Gastrocnemius medialis (tissue), 4 donors: ENCODE measurements around the gene ECPAS. TPM values are rescaled to one million over a fixed set of nuclear protein-coding genes. Genes with fewer than 3 reads are reported as not detected.
"Not testable (repeated sequence)": the region's sequence is repeated elsewhere in the genome, so short reads cannot be mapped to it uniquely, and the experiment has no call there.

Experiments
- ATAC-seq, 2 donors: fragments of 150-250 bp; one replicate each; pipeline ENCODE4 v1.9.1; 2016
- DNase-seq, 2 donors: peaks; one replicate each; pipeline ENCODE4 v3.0.0-alpha.2; 2019
- H3K27ac ChIP-seq, 4 donors: fragments of 200-600 bp; sonication (generic); 1 replicate in 1 of 4; 2 replicates in 3 of 4; pipeline ENCODE4 v1.5.1; 2016 to 2018; ENCODE audit warnings: mild to moderate bottlenecking in 2 of 4, moderate library complexity in 1 of 4
- H3K27me3 ChIP-seq, 3 donors: fragments of 200-600 bp; sonication (generic) in 2 of 3; 1 replicate in 1 of 3; 2 replicates in 2 of 3; pipeline versions ENCODE4 v1.5.1 to v1.6.0; 2016 to 2019; ENCODE audit warnings: mild to moderate bottlenecking in 1 of 3, moderate library complexity in 1 of 3
- H3K36me3 ChIP-seq, 2 donors: fragments of 200-600 bp; sonication (generic) in 1 of 2; one replicate each; pipeline ENCODE4 v1.5.1; 2017 to 2018
- H3K4me1 ChIP-seq, 2 donors: fragments of 200-600 bp; sonication (generic) in 1 of 2; one replicate each; pipeline ENCODE4 v1.5.1; 2016 to 2017; ENCODE audit warnings: mild to moderate bottlenecking in 2 of 2
- H3K4me3 ChIP-seq, 4 donors: fragments of 200-600 bp; sonication (generic) in 3 of 4; 1 replicate in 1 of 4; 2 replicates in 3 of 4; pipeline ENCODE4 v1.5.1; 2016 to 2019; ENCODE audit warnings: mild to moderate bottlenecking in 2 of 4
- H3K9me3 ChIP-seq, 3 donors: fragments of 200-600 bp; sonication (generic) in 2 of 3; 1 replicate in 1 of 3; 2 replicates in 2 of 3; pipeline ENCODE4 v1.5.1; 2016 to 2019
- POLR2A ChIP-seq, 2 donors: fragments of 450-650 bp; IDR thresholded peaks; one replicate each; pipeline ENCODE4 v1.6.1; 2017; ENCODE audit warnings: antibody characterized with exemption in 2 of 2, mild to moderate bottlenecking in 2 of 2, moderate library complexity in 2 of 2
- in situ Hi-C, 4 donors: fragments of 200-750 bp; cut with MboI; loops; one replicate each; pipeline versions ENCODE4 v1.15.0 to v1.8.0; 2017; ENCODE audit warnings: low sequenced_read_pairs in 4 of 4
- intact Hi-C: fragments of 100-400 bp; cut with DNase I; formaldehyde crosslinking; loops from one replicate; pipeline ENCODE4 v1.15.1; 2023; ENCODE audit warnings: low total_unique reads
- total RNA-seq, 4 donors: library from RNA; depleted of rRNA; stranded (reverse); fragments of >200 nt; gene quantifications; one replicate each; pipeline versions ENCODE4 v1.1.0 to v1.2.3, GENCODE V29; 2016
- TF ChIP-seq, protein P1 (sequence below), 5 experiments: fragments of 450-650 bp in 3 of 5; fragments of 200-600 bp in 2 of 5; sonication (generic) in 2 of 5; IDR thresholded peaks in 4 of 5; conservative IDR thresholded peaks in 1 of 5; 1 replicate in 4 of 5; 2 replicates in 1 of 5; pipeline ENCODE4 v1.5.1; 2016 to 2019; ENCODE audit warnings: antibody characterized with exemption in 5 of 5, mild to moderate bottlenecking in 3 of 5, moderate library complexity in 3 of 5

The ECPAS gene
- total RNA-seq, 4 donors from 2014 or later, result 320 to 509 (median 424) TPM

DNA sequence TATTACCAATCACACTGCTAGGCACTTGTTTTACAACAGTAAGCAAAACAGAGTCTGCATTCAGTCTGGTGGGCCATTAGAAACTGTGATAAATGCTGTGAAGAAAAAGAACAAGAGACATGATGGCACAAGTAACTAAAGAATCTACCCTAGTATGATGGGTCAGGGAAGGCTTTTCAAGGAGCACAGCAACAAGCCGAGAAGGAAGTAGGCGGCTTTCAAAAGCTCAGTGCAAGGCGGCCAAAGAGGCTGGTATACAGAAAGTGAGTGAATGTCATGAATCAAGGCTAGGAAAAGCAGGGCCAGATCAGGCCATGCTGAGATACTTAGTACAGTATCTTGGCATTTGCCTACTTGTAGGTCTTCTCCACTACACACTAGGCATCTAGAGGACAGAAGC, 76.4 kb downstream of the ECPAS start:
- TF ChIP-seq POLR2A (IDR thresholded peaks at IDR 0.05), result no peak
- TF ChIP-seq, protein P1, sequence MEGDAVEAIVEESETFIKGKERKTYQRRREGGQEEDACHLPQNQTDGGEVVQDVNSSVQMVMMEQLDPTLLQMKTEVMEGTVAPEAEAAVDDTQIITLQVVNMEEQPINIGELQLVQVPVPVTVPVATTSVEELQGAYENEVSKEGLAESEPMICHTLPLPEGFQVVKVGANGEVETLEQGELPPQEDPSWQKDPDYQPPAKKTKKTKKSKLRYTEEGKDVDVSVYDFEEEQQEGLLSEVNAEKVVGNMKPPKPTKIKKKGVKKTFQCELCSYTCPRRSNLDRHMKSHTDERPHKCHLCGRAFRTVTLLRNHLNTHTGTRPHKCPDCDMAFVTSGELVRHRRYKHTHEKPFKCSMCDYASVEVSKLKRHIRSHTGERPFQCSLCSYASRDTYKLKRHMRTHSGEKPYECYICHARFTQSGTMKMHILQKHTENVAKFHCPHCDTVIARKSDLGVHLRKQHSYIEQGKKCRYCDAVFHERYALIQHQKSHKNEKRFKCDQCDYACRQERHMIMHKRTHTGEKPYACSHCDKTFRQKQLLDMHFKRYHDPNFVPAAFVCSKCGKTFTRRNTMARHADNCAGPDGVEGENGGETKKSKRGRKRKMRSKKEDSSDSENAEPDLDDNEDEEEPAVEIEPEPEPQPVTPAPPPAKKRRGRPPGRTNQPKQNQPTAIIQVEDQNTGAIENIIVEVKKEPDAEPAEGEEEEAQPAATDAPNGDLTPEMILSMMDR (IDR thresholded peaks at IDR 0.05 in 4 of 5, conservative IDR thresholded peaks at IDR 0.05 in 1 of 5), result no peak
- no peaks in the 10 kb centered on the region for H3K27me3 ChIP-seq
- peaks cover 2 to 87% of the 10 kb centered on the region in 2 donors for H3K36me3 ChIP-seq
- no peak overlapping the region for H3K27ac ChIP-seq
- DNase-seq (no peak), ATAC-seq (no peak)
- no peak overlapping the region for H3K4me3 ChIP-seq
- intact Hi-C loops (no loop called here), in situ Hi-C loops (no loop called here)
- no peaks in the 10 kb centered on the region for H3K4me1 ChIP-seq
- no peaks in the 10 kb centered on the region for H3K9me3 ChIP-seq

DNA sequence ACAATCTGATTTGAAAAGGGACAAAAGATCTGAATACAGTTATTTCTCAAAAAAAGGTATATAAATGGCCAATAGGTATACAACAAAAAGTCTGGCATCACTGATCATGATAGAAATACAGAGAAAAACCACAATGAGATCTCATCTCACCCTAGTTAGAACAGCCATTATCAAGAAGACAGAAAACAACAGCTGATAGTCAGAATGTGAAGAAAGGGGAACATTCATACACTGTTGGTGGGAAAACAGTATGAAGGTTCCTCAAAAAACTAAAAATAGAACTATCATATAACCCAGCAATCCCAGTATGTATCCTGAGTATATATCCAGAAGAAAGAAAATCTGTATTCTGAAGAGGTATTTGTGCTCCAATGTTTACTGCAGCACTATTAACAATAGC, 78.5 kb downstream of the ECPAS start:
- no peak for ATAC-seq
- Histone ChIP-seq H3K36me3 (peaks cover 2 to 87% of the 10 kb centered on the region in 2 donors), H3K9me3 (no peaks in the 10 kb centered on the region), H3K4me3 (no peak overlapping the region), H3K27ac (no peak overlapping the region), H3K27me3 (no peaks in the 10 kb centered on the region), H3K4me1 (no peaks in the 10 kb centered on the region)
- no peak for TF ChIP-seq POLR2A (IDR thresholded peaks at IDR 0.05)
- TF ChIP-seq, protein P1 (IDR thresholded peaks at IDR 0.05 in 4 of 5, conservative IDR thresholded peaks at IDR 0.05 in 1 of 5), result no peak
- intact Hi-C loops (no loop called here), in situ Hi-C loops (no loop called here)
- no peak for DNase-seq

DNA sequence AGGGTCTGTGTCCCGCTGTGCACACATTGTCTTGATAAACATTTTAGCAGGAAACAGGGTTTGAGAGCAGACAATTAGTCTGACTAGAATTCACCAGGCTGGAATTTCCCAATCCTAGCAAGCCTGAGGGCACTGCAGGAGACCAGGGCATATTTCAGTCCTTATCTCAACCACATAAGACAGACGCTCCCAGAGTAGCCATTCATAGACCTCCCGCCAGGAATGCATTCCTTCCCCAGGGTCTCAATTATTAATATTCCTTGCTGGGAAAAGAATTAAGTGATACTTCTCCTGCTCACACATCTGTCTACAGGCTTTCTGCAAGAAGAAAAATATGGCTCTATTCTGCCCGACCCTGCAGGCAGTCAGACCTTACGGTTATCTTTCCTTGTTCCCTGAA, 82.7 kb downstream of the ECPAS start:
- H3K4me1 ChIP-seq, ATAC-seq, DNase-seq, H3K4me3 ChIP-seq, in situ Hi-C loops, H3K9me3 ChIP-seq, H3K27ac ChIP-seq, intact Hi-C loops, H3K27me3 ChIP-seq: not testable (repeated sequence)
- H3K36me3 ChIP-seq, result peaks cover 2 to 83% of the 10 kb centered on the region in 2 donors

DNA sequence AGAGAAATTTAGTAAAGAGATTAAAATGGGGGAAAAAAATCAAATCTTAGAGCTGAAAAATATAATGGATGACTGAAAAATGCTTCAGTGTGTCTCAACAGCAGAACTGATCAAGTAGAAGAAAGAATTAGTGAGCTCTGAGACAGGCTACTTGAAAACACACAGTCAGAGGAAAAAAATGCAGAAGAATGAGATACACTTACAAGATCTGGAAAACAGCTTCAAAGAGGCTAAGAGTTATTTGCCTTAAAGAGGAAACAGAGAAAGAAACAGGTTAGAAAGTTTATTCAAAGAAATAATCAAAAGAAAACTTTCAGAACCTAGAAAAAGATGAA, 83.7 kb downstream of the ECPAS start:
- no peaks in the 10 kb centered on the region for H3K27me3 ChIP-seq
- DNase-seq (no peak), ATAC-seq (no peak)
- intact Hi-C loops (no loop called here), in situ Hi-C loops (no loop called here)
- H3K4me1 ChIP-seq, result no peaks in the 10 kb centered on the region
- H3K36me3 ChIP-seq, result peaks cover 2 to 83% of the 10 kb centered on the region in 2 donors
- H3K4me3 ChIP-seq, result no peak overlapping the region
- H3K9me3 ChIP-seq, result no peaks in the 10 kb centered on the region
- no peak overlapping the region for H3K27ac ChIP-seq
- TF ChIP-seq, protein P1 (IDR thresholded peaks at IDR 0.05 in 4 of 5, conservative IDR thresholded peaks at IDR 0.05 in 1 of 5), result no peak
- no peak for TF ChIP-seq POLR2A (IDR thresholded peaks at IDR 0.05)

DNA sequence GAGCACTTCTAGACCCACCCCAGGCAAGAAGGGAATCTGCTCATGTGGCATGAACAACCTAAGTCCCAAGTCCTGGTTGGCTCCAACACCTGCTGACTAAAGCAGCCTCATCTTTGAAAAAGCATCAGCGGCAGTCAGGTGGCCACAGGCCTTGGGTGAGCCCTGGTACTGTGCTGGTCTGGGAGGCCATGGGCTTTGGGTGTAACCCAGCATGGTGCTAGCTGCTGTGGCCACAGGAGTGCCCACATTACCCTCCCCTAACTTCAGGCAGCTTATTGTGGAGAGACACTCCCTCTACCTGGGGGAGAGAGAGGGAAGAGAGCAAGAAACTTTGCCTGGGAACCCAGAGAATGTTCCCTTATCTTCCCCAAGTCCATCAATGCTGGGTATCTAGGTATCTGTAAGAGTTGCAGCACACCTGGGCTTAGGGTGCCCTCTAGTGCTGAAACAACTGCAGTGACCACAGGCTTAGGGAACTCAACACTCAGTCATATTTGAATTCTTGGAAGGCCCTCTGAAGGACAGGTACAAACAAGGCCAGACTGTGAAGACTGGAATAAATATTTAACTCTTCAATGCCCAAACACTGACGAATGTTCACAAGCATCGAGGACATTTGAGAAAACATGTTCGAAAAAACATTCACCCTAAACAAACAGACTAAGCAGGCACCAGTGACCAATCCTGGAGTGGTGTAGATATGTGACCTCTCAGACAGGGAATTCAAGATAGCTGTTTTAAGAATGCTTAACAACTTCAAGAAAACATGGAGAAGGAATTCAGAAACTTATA, 84.2 kb downstream of the ECPAS start:
- peak; percentile 41 to 56 for ATAC-seq
- peaks cover 2 to 84% of the 10 kb centered on the region in 2 donors for H3K36me3 ChIP-seq

More for the DNA sequence above, 84.2 kb downstream of the ECPAS start:
- DNase-seq, result no peak
- TF ChIP-seq, protein P1 (IDR thresholded peaks at IDR 0.05 in 4 of 5, conservative IDR thresholded peaks at IDR 0.05 in 1 of 5), result peak in 2 of 5 experiments; percentile 14 to 39
- TF ChIP-seq POLR2A (IDR thresholded peaks at IDR 0.05), result no peak
- Histone ChIP-seq H3K27ac (no peak overlapping the region), H3K27me3 (no peaks in the 10 kb centered on the region), H3K4me3 (no peak overlapping the region), H3K9me3 (no peaks in the 10 kb centered on the region), H3K4me1 (no peaks in the 10 kb centered on the region)
- in situ Hi-C loops (no loop called here), intact Hi-C loops (no loop called here)
